ENCODE data around the gene TAS2R40.

Gene TAS2R40

DNA sequence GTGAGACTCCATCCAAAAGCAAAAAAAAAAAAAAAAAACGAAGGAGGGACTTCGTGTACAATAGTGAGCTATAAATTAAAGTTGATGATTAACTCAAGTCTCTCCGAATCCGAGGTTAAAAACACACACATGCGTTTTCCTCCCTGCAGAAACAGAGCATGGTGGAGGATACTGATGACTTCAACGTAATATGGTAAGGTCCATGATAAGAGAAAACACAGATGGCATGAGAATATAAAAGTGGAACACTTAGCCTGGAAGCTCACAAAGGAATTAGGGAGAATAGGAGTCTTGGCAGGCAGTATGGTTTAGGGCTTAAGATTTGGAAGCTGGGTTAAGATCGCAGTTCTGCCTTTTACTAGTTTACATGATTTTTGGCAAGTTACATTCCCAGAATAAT lies 21.3 kb downstream of the TAS2R40 start:
- Mint-ChIP-seq H3K27ac (ENCODE audit: low read depth) (no peak overlapping the region), H3K4me3 (no peak overlapping the region), H3K36me3 (ENCODE audit: insufficient read depth) (peaks cover 4% of the 10 kb centered on the region), H3K4me1 (peaks cover 51% of the 10 kb centered on the region), H3K9me3 (no peaks in the 10 kb centered on the region), H3K27me3 (peaks cover 10% of the 10 kb centered on the region)
- DNase-seq (ENCODE audit: low spot score in 2 of 2), result no peak
- ATAC-seq (replicated peaks; ENCODE audit: extremely low read depth, poor library complexity, severe bottlenecking), result no peak

- Mint-ChIP-seq H3K9me3 (no peaks in the 10 kb centered on the region), H3K27me3 (peaks cover 8% of the 10 kb centered on the region), H3K4me3 (no peak overlapping the region), H3K4me1 (peaks cover 55% of the 10 kb centered on the region), H3K36me3 (ENCODE audit: insufficient read depth) (peaks cover 4% of the 10 kb centered on the region), H3K27ac (ENCODE audit: low read depth) (no peak overlapping the region)
- ATAC-seq (replicated peaks; ENCODE audit: extremely low read depth, poor library complexity, severe bottlenecking) (no peak), DNase-seq (ENCODE audit: low spot score in 2 of 2) (no peak)
These were observed 21.8 kb downstream of the TAS2R40 start for GRCh38 chr7:143243614-143244013.

GRCh38 chr7:143244321-143244720 lies 22.5 kb downstream of the TAS2R40 start:
- peaks cover 62% of the 10 kb centered on the region for H3K4me1 Mint-ChIP-seq
- ATAC-seq (replicated peaks; ENCODE audit: extremely low read depth, poor library complexity, severe bottlenecking), result no peak
- H3K4me3 Mint-ChIP-seq, result no peak overlapping the region
- DNase-seq (ENCODE audit: low spot score in 2 of 2), result no peak
- H3K27ac Mint-ChIP-seq (ENCODE audit: low read depth), result no peak overlapping the region
- H3K36me3 Mint-ChIP-seq (ENCODE audit: insufficient read depth), result peaks cover 4% of the 10 kb centered on the region
- H3K9me3 Mint-ChIP-seq, result peaks cover 3% of the 10 kb centered on the region
- H3K27me3 Mint-ChIP-seq, result peaks cover 1% of the 10 kb centered on the region

GRCh38 chr7:143245123-143245522 lies 23.3 kb downstream of the TAS2R40 start:
- H3K36me3 Mint-ChIP-seq (ENCODE audit: insufficient read depth), result peaks cover 4% of the 10 kb centered on the region
- peaks cover 70% of the 10 kb centered on the region for H3K4me1 Mint-ChIP-seq
- no peak for DNase-seq (ENCODE audit: low spot score in 2 of 2)
- no peaks in the 10 kb centered on the region for H3K27me3 Mint-ChIP-seq
- no peak overlapping the region for H3K4me3 Mint-ChIP-seq
- peak overlapping the region; percentile 3 for H3K27ac Mint-ChIP-seq (ENCODE audit: low read depth)
- peaks cover 9% of the 10 kb centered on the region for H3K9me3 Mint-ChIP-seq
- ATAC-seq (replicated peaks; ENCODE audit: extremely low read depth, poor library complexity, severe bottlenecking), result no peak

GRCh38 chr7:143247372-143247771 lies 25.5 kb downstream of the TAS2R40 start:
- Mint-ChIP-seq H3K9me3 (peaks cover 12% of the 10 kb centered on the region), H3K4me1 (peaks cover 80% of the 10 kb centered on the region), H3K27ac (ENCODE audit: low read depth) (peak overlapping the region; percentile 16), H3K4me3 (peak overlapping the region; percentile 6), H3K36me3 (ENCODE audit: insufficient read depth) (peaks cover 8% of the 10 kb centered on the region), H3K27me3 (no peaks in the 10 kb centered on the region)
- DNase-seq (ENCODE audit: low spot score in 2 of 2) (no peak), ATAC-seq (replicated peaks; ENCODE audit: extremely low read depth, poor library complexity, severe bottlenecking) (no peak)

- no peak for ATAC-seq (replicated peaks; ENCODE audit: extremely low read depth, poor library complexity, severe bottlenecking)
- H3K27me3 Mint-ChIP-seq, result no peaks in the 10 kb centered on the region
- H3K36me3 Mint-ChIP-seq (ENCODE audit: insufficient read depth), result peaks cover 10% of the 10 kb centered on the region
- DNase-seq (ENCODE audit: low spot score in 2 of 2), result no peak
- peaks cover 83% of the 10 kb centered on the region for H3K4me1 Mint-ChIP-seq
- H3K9me3 Mint-ChIP-seq, result peaks cover 16% of the 10 kb centered on the region
- no peak overlapping the region for H3K4me3 Mint-ChIP-seq
- peak overlapping the region; percentile 77 for H3K27ac Mint-ChIP-seq (ENCODE audit: low read depth)
These were observed 27.0 kb downstream of the TAS2R40 start for GRCh38 chr7:143248761-143249354.

GRCh38 chr7:143250199-143250598 lies 28.4 kb downstream of the TAS2R40 start:
- Mint-ChIP-seq H3K27me3 (no peaks in the 10 kb centered on the region), H3K27ac (ENCODE audit: low read depth) (peak overlapping the region; percentile 77), H3K4me3 (peak overlapping the region; percentile 36), H3K9me3 (peaks cover 20% of the 10 kb centered on the region), H3K4me1 (peaks cover 80% of the 10 kb centered on the region), H3K36me3 (ENCODE audit: insufficient read depth) (peaks cover 13% of the 10 kb centered on the region)
- no peak for ATAC-seq (replicated peaks; ENCODE audit: extremely low read depth, poor library complexity, severe bottlenecking)
- no peak for DNase-seq (ENCODE audit: low spot score in 2 of 2)

GRCh38 chr7:143250822-143251221 lies 29.0 kb downstream of the TAS2R40 start:
- peak overlapping the region; percentile 48 for H3K4me3 Mint-ChIP-seq
- H3K9me3 Mint-ChIP-seq, result peaks cover 20% of the 10 kb centered on the region
- H3K27ac Mint-ChIP-seq (ENCODE audit: low read depth), result peak overlapping the region; percentile 77
- peaks cover 80% of the 10 kb centered on the region for H3K4me1 Mint-ChIP-seq
- no peaks in the 10 kb centered on the region for H3K27me3 Mint-ChIP-seq
- peaks cover 10% of the 10 kb centered on the region for H3K36me3 Mint-ChIP-seq (ENCODE audit: insufficient read depth)
- no peak for DNase-seq (ENCODE audit: low spot score in 2 of 2)
- peak; percentile 81 for ATAC-seq (replicated peaks; ENCODE audit: extremely low read depth, poor library complexity, severe bottlenecking)

GRCh38 chr7:143252006-143252405 lies 30.2 kb downstream of the TAS2R40 start:
- Mint-ChIP-seq H3K36me3 (ENCODE audit: insufficient read depth) (peaks cover 9% of the 10 kb centered on the region), H3K27ac (ENCODE audit: low read depth) (peak overlapping the region; percentile 85), H3K4me1 (peaks cover 81% of the 10 kb centered on the region), H3K4me3 (peak overlapping the region; percentile 48), H3K27me3 (no peaks in the 10 kb centered on the region), H3K9me3 (peaks cover 20% of the 10 kb centered on the region)
- DNase-seq (ENCODE audit: low spot score in 2 of 2), result no peak
- ATAC-seq (replicated peaks; ENCODE audit: extremely low read depth, poor library complexity, severe bottlenecking), result no peak

DNA sequence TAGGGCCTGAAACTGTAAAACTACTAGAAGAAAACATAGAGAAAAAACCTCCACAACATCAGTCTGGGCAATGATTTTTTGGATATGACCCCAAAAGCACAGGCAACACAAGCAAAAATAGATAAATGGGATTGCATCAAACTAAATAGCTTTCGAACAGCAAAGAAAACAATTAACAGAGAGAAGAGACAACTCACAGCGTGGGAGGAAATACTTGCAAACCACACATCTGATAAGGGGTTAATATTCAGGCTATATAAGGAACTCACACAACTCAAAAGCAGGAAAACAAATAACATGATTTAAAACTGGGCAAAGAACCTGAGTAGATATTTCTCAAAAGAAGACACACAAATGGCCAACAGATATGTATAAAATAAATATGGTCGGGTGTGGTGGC lies 33.7 kb downstream of the TAS2R40 start:
- peaks cover 11% of the 10 kb centered on the region for H3K9me3 Mint-ChIP-seq
- H3K27me3 Mint-ChIP-seq, result no peaks in the 10 kb centered on the region
- peaks cover 9% of the 10 kb centered on the region for H3K36me3 Mint-ChIP-seq (ENCODE audit: insufficient read depth)
- peaks cover 68% of the 10 kb centered on the region for H3K4me1 Mint-ChIP-seq
- ATAC-seq (replicated peaks; ENCODE audit: extremely low read depth, poor library complexity, severe bottlenecking) (no peak), DNase-seq (ENCODE audit: low spot score in 2 of 2) (no peak)
- peak overlapping the region; percentile 17 for H3K27ac Mint-ChIP-seq (ENCODE audit: low read depth)
- peak overlapping the region; percentile 12 for H3K4me3 Mint-ChIP-seq

DNA sequence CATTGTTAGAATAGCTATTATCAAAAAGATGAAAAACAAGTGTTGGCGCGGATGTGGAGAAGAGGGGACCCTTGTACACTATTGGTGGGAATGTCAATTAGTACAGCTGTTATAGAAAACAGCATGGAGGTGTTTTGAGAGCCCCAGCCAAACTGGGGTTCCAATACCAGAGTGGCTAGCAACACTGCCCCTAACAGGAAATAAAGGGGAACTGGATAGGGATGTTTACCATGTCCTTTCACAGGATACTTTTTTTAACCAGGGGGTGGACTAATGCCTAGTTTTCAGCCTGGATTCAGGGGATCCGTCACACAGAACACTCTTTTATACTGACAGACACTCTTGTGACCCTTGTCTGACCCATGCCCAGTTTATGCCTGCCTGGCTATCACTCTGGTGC lies 34.5 kb downstream of the TAS2R40 start:
- peaks cover 11% of the 10 kb centered on the region for H3K9me3 Mint-ChIP-seq
- DNase-seq (ENCODE audit: low spot score in 2 of 2) (no peak), ATAC-seq (replicated peaks; ENCODE audit: extremely low read depth, poor library complexity, severe bottlenecking) (no peak)
- peak overlapping the region; percentile 33 for H3K27ac Mint-ChIP-seq (ENCODE audit: low read depth)
- H3K27me3 Mint-ChIP-seq, result no peaks in the 10 kb centered on the region
- H3K36me3 Mint-ChIP-seq (ENCODE audit: insufficient read depth), result peaks cover 6% of the 10 kb centered on the region
- H3K4me3 Mint-ChIP-seq, result no peak overlapping the region
- peaks cover 61% of the 10 kb centered on the region for H3K4me1 Mint-ChIP-seq

DNA sequence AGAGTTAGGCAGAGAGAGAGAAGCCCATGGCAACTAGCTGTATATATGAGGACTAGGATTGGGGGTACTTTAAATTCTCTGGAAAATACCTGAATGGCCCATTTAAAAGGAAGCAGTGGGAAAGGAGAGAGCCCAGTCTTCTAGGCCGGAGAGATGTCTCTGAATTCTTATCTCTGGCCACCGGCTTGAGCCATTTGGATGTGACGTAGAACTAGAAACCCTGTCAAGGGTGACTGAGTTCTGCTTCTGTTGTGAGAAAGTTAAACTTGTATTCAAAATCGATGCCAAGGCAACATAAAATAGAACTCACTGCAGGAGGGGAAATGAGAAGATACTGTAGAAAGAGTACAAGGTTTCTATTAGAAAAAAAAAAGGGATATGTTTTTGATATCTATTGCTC lies 35.1 kb downstream of the TAS2R40 start:
- peak overlapping the region; percentile 33 for H3K27ac Mint-ChIP-seq (ENCODE audit: low read depth)
- DNase-seq (ENCODE audit: low spot score in 2 of 2) (no peak), ATAC-seq (replicated peaks; ENCODE audit: extremely low read depth, poor library complexity, severe bottlenecking) (no peak)
- peaks cover 58% of the 10 kb centered on the region for H3K4me1 Mint-ChIP-seq
- H3K36me3 Mint-ChIP-seq (ENCODE audit: insufficient read depth), result peaks cover 6% of the 10 kb centered on the region
- no peaks in the 10 kb centered on the region for H3K27me3 Mint-ChIP-seq
- no peak overlapping the region for H3K4me3 Mint-ChIP-seq
- peaks cover 11% of the 10 kb centered on the region for H3K9me3 Mint-ChIP-seq

DNA sequence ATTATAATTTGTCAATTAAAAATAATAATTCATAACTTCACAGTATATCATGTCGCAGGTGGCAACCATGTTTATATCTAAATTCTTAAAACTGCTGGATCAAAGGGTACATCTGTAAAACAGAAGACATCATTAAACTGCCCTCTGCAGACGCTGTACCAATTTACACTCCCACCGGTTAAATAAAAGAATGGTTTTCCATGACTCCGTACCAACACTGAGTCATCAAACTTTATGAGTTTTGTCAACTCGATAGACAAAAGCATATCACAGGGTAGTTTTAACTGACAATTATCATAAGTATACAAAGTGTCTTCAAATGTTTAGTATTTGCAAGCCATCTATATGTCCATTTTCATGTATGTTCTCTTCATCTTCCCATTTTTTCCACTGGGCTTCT lies 35.7 kb downstream of the TAS2R40 start:
- Mint-ChIP-seq H3K27ac (ENCODE audit: low read depth) (peak overlapping the region; percentile 86), H3K36me3 (ENCODE audit: insufficient read depth) (peaks cover 7% of the 10 kb centered on the region), H3K27me3 (no peaks in the 10 kb centered on the region), H3K9me3 (peaks cover 7% of the 10 kb centered on the region), H3K4me1 (peaks cover 57% of the 10 kb centered on the region), H3K4me3 (no peak overlapping the region)
- DNase-seq (ENCODE audit: low spot score in 2 of 2) (no peak), ATAC-seq (replicated peaks; ENCODE audit: extremely low read depth, poor library complexity, severe bottlenecking) (no peak)

Measured in central memory CD8-positive, alpha-beta T cell (primary cell).